MCF 10A (cell line): Measurements from ENCODE around the gene SRC. TPM values are rescaled to one million over a fixed set of nuclear protein-coding genes. Genes with fewer than 3 reads are reported as not detected.
A peak's percentile ranks its signal among the peaks of the same experiment; 100 is the strongest.

Experiments
- BruUV-seq: library from RNA; stranded (reverse); fragments of 400-500 nt; replicated peaks from 2 replicates; lab custom pipeline; 2021; lab: Mats Ljungman, UMichigan
- CTCF ChIA-PET: fragments of 300-600 bp; sonication (Branson Sonifier 250); formaldehyde crosslinking; extraction: SDS; loops from one replicate; lab custom pipeline; 2021; ENCODE audit warnings: antibody characterized with exemption, inconsistent platforms; lab: Yijun Ruan, JAX
- POLR2A ChIA-PET: fragments of 300-600, 350-650 bp; sonication (Branson Sonifier 250); formaldehyde crosslinking; extraction: SDS; loops from one replicate; lab custom pipeline; 2020; ENCODE audit warnings: antibody characterized with exemption, inconsistent platforms; lab: Yijun Ruan, JAX
- DNase-seq: peaks from one replicate; pipeline ENCODE4 v3.0.0-alpha.2; 2018; ENCODE audit not compliant: unreplicated experiment
- H3K27ac Mint-ChIP-seq: one replicate; pipeline ENCODE4 v1.8.0; 2022; ENCODE audit warnings: mild to moderate bottlenecking, low read depth, mixed read lengths; ENCODE audit not compliant: unreplicated experiment
- H3K27me3 Mint-ChIP-seq: one replicate; pipeline ENCODE4 v1.8.0; 2022; ENCODE audit warnings: mixed read lengths; ENCODE audit not compliant: insufficient read depth, unreplicated experiment
- H3K36me3 Mint-ChIP-seq: one replicate; pipeline ENCODE4 v1.8.0; 2022; ENCODE audit warnings: mild to moderate bottlenecking, moderate library complexity, mixed read lengths; ENCODE audit not compliant: insufficient read depth, unreplicated experiment
- H3K4me1 Mint-ChIP-seq: one replicate; pipeline ENCODE4 v1.8.0; 2022; ENCODE audit warnings: mixed read lengths; ENCODE audit not compliant: insufficient read depth, unreplicated experiment
- H3K4me3 Mint-ChIP-seq: one replicate; pipeline ENCODE4 v1.8.0; 2022; ENCODE audit warnings: mild to moderate bottlenecking, moderate library complexity, mixed read lengths; ENCODE audit not compliant: unreplicated experiment
- H3K9me3 Mint-ChIP-seq: one replicate; pipeline ENCODE4 v1.8.0; 2022; ENCODE audit warnings: mixed read lengths; ENCODE audit not compliant: unreplicated experiment
- intact Hi-C: fragments of 100-400 bp; cut with micrococcal nuclease; formaldehyde crosslinking; loops from 2 replicates; pipeline ENCODE4 v1.14.1; 2022
- total RNA-seq: library from RNA; stranded (reverse); gene quantifications from 2 replicates; pipeline ENCODE4 v1.2.3, GENCODE V29; 2022
- TF ChIP-seq, protein P1 (sequence below): fragments of 200-600 bp; IDR thresholded peaks from one replicate; pipeline ENCODE4 v1.8.0; 2022; ENCODE audit warnings: antibody characterized with exemption, mild to moderate bottlenecking; ENCODE audit not compliant: unreplicated experiment

SRC gene
- total RNA-seq, 1 experiment from 2014 or later: 28.1 TPM

GRCh38 chr20:37348792-37349516 lies 3.0 kb downstream of the SRC start:
- Mint-ChIP-seq H3K27ac (peak overlapping the region; percentile 72), H3K36me3 (peaks cover 5% of the 10 kb centered on the region), H3K4me3 (no peak overlapping the region), H3K4me1 (peaks cover 19% of the 10 kb centered on the region), H3K9me3 (no peaks in the 10 kb centered on the region), H3K27me3 (no peaks in the 10 kb centered on the region)
- TF ChIP-seq, protein P1, sequence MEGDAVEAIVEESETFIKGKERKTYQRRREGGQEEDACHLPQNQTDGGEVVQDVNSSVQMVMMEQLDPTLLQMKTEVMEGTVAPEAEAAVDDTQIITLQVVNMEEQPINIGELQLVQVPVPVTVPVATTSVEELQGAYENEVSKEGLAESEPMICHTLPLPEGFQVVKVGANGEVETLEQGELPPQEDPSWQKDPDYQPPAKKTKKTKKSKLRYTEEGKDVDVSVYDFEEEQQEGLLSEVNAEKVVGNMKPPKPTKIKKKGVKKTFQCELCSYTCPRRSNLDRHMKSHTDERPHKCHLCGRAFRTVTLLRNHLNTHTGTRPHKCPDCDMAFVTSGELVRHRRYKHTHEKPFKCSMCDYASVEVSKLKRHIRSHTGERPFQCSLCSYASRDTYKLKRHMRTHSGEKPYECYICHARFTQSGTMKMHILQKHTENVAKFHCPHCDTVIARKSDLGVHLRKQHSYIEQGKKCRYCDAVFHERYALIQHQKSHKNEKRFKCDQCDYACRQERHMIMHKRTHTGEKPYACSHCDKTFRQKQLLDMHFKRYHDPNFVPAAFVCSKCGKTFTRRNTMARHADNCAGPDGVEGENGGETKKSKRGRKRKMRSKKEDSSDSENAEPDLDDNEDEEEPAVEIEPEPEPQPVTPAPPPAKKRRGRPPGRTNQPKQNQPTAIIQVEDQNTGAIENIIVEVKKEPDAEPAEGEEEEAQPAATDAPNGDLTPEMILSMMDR: no peak
- DNase-seq: no peak
- POLR2A ChIA-PET: interaction anchor here (0.7 to 5.2 kb wide), 3 partner anchors 17 to 407 kb away, joined by 3 to 30 read pairs (median 10); partner anchors contain the start of gene MANBAL
- BruUV-seq: no TSS peak
- intact Hi-C loops: no loop called here
- CTCF ChIA-PET: interaction anchor here (0.6 to 3.0 kb wide), 5 partner anchors 10 to 153 kb away, joined by 3 to 10 read pairs (median 8); no protein-coding TSS in a partner anchor

- TF ChIP-seq, protein P1: no peak
- Mint-ChIP-seq H3K9me3 (no peaks in the 10 kb centered on the region), H3K4me1 (peaks cover 19% of the 10 kb centered on the region), H3K27ac (peak overlapping the region; percentile 72), H3K36me3 (peaks cover 5% of the 10 kb centered on the region), H3K27me3 (no peaks in the 10 kb centered on the region), H3K4me3 (no peak overlapping the region)
- intact Hi-C loops: no loop called here
- POLR2A ChIA-PET: interaction anchor here (0.5 to 1.2 kb wide), 2 partner anchors 9 to 55 kb away, joined by 3 read pairs; no protein-coding TSS in a partner anchor
- CTCF ChIA-PET: interaction anchor here (0.6 to 3.0 kb wide), 4 partner anchors 9 to 579 kb away, joined by 3 to 8 read pairs (median 6); no protein-coding TSS in a partner anchor
- BruUV-seq: no TSS peak
- no peak for DNase-seq
Measured at GRCh38 chr20:37349517-37350491, 3.9 kb downstream of the SRC start.

GRCh38 chr20:37350649-37351574 lies 5.0 kb downstream of the SRC start:
- Mint-ChIP-seq H3K9me3 (no peaks in the 10 kb centered on the region), H3K27ac (no peak overlapping the region), H3K36me3 (peaks cover 5% of the 10 kb centered on the region), H3K27me3 (no peaks in the 10 kb centered on the region), H3K4me1 (peaks cover 25% of the 10 kb centered on the region), H3K4me3 (no peak overlapping the region)
- POLR2A ChIA-PET: interaction anchor here (0.5 to 1.2 kb wide), 6 partner anchors 8 to 184 kb away, joined by 3 to 5 read pairs (median 3); partner anchors contain the start of gene MANBAL
- no TSS peak for BruUV-seq
- CTCF ChIA-PET: interaction anchor here (1.4 to 1.8 kb wide), 2 partner anchors 34 to 74 kb away, joined by 4 to 5 read pairs; no protein-coding TSS in a partner anchor
- TF ChIP-seq, protein P1: no peak
- intact Hi-C loops: no loop called here
- DNase-seq: no peak
